Putamen (tissue), 1 donor: ENCODE measurements around the gene RAD54L.
"Not testable (repeated sequence)": the region's sequence is repeated elsewhere in the genome, so short reads cannot be mapped to it uniquely, and the experiment has no call there.

Source experiments
- DNase-seq: peaks from one replicate; pipeline ENCODE4 v3.0.0-alpha.2; 2016; ENCODE audit warnings: low spot score

Gene RAD54L

DNA sequence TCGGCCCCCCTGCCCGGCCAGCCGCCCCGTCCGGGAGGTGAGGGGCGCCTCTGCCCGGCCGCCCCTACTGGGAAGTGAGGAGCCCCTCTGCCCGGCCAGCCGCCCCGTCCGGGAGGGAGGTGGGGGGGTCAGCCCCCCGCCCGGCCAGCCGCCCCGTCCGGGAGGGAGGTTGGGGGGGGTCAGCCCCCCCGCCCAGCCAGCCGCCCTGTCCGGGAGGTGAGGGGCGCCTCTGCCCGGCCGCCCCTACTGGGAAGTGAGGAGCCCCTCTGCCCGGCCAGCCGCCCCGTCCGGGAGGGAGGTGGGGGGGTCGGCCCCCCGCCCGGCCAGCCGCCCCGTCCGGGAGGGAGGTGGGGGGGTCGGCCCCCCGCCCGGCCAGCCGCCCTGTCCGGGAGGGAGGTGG is 5.8 kb upstream of the RAD54L start:
- not testable (repeated sequence) for DNase-seq

DNA sequence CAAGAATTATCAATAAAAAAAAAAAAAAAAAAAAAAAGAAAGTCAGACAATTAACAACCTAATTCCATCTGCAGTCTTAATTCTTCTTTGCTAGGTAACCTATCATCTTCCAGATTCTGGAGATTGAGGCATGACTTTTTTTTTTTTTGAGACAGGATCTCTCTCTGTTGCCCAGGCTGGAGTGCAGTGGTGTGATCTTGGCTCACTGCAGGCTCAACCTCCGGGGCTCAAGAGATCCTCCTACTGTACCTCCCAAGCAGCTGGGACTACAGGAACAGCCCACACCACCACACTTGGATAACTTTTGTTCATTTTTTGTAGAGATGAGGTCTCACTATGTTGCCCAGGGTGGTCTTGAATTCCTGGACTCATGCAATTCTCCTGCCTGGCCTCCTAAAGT is 4.6 kb upstream of the RAD54L start:
- DNase-seq, result no peak

DNA sequence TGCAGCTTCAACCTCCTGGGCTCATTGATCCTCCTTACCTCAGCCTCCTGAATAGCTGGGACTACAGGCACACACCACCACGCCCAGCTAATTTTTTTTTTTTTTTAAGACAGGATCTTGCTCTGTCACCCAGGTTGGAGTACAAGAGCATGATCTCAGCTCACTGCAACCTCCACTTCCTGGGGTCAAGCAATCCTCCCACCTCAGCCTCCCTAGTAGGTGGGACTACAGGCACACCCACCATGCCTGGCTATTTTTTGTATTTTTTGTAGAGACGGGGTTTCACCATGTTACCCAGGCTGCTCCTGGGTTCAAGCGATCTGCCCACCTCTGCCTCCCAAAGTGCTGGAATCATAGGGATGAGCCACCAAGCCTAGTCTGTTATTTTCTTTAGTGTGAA is 3.7 kb upstream of the RAD54L start:
- DNase-seq, result not testable (repeated sequence)

DNA sequence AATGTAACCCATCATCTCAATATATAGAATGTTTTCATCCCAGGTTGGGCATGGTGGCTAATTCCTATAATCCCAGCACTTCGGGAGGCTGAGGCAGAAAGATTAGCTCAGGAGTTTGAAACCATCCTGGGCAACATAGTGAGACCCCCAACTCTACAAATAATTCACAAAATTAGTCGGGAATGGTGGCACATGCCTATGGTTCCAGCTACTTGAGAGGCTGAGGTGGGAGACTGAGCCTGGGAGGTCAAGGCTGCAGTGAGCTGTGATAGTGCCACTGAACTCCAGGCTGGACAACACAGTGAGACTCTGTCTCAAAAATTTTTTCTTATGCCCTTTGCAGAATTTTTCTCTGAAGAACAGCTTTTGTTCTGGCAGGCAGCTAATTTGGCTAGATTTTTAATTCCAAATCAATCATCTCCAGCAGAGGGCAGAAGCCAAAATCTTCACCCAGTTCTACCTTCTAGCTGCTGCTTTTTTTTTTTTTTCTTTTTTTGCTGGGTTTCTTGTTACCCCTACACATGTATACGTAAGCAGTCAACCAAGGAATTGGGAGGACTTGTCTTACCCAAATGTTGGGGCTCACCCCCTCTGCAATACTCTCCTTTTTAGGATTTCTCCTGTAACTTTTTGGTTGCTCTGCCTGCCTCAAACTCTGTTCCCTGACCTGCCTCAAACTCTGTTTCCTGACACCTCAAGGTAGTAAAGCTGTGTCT is 2.7 kb upstream of the RAD54L start:
- no peak for DNase-seq

DNA sequence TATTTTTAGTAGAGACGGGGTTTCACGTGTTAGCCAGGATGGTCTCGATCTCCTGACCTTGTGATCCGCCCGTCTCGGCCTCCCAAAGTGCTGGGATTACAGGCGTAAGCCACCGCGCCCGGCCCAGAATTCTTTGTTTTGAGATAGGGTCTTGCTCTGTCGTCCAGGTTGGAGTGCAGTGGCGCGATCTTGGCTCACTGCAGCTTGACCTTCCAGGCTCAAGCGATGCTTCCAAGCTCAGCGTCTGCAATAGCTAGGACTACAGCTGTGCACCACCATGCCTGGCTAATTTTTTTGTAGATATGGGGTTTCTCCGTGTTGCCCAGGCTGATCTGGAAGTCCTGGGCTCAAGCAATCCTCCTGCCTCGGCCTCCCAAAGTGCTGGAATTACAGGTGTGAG is 1.4 kb upstream of the RAD54L start:
- not testable (repeated sequence) for DNase-seq

DNA sequence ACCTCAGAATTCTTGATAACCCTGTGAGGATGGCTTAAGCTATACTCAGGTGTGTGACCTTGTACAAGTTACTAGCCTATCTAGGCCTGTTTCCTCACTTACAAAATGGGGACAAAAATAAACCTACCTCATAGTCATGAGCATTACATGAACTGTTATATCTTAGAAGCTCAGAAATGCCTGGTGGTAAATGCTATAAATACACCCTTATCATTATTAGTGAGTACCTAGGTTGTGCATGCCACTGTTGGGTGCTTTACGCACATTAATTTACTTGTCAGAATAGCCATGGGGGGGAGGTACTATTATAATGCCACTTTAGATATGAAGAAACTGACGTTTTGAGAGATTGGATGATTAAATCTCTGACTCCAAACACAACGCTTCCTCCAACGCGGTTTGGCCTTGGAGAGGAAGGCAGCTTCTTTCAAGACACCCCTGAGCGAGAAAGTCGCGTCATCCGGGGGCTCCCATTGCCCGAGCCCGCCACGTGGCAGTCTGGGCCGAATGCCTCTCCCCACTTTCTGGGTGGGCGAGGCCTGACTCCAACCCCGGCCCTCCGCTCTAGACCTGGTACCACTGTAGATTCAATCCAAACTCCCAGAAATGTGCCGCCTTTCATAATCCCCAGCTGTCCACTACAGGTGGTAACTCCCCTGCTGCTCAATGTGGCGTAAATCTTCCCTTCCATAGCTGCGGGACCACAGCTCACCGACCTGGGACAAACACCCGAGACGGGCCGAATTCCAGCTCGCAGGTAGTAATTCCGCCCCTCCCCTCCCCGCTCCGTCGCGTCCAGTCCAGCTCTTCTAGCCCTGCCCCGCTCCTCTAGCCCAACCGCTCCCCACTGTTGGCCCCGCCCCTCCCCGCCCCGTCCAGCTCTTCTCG is 771 bp upstream of the RAD54L start:
- no peak for DNase-seq

DNA sequence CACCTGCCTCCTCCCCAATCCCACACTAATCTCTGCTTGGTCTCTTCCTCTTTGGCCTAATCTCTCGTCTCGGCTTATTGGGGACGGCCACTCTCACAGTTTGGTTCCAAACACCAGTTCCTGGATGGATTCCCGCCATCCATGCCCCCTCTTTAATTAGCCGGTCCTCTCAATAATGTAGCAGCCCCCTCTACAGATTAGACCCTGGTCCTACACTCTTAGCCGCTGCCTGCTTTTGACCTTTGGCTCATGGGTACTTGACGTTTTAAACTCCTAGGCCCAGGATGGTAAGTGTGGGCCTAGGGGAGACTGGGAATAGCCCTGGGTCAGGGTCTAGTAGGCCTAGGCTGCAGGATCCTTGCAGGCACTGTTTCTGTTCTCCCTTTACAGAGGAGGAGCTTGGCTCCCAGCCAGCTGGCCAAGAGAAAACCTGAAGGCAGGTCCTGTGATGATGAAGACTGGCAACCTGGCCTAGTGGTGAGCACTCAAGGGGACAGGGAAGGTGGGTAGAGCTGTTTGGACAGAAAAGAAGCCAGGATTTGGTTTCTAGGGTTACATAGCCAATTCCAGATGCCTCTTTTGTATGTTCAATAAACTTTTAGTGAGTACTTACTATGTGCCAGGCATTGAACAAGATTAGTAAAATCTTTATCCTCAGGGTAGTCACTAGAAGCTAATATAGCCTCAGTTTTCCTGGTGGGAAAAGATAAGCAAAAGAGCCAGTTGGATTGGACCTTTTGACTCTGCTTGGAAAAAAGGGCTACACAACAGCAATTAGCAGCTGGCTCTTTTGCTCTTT is 758 bp downstream of the RAD54L start:
- DNase-seq, result no peak

DNA sequence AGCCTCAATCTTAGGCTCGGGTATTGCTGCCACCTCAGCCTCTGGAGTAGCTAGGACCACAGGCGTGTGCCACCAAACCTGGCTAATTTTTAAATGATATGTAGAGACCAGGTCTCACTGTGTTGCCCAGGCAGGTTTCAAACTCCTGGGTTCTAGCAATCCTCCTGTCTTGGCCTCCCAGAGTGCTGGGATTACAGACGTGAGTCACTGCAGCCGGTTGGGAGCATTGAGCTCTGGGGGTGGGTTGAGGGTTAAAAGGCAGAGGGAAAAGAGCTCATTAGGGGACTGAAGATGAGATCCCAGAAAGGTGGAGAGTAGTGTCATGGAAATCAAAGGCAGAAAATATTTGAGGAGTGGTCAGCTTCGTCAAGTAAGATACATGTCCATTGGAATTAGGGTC is 7.1 kb downstream of the RAD54L start:
- DNase-seq, result no peak

DNA sequence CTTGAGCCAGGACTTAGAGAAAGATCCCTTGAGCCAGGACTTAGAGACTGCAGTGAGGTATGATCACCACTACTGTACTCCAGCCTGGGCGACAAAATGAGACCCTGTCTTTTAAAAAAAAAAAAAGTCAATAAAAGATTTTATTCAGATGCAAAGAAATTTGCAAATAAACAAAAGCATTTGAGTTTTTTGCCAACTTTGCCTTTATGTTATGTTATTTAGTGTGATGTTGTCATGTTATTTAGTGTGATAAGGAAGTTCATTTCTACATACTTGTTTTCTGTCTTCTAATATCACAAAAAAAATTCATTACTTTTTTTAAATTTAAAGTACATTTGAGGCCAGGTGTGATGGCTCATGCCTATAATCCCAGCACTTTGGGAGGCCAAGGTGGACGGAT is 9.0 kb downstream of the RAD54L start:
- DNase-seq, result no peak

DNA sequence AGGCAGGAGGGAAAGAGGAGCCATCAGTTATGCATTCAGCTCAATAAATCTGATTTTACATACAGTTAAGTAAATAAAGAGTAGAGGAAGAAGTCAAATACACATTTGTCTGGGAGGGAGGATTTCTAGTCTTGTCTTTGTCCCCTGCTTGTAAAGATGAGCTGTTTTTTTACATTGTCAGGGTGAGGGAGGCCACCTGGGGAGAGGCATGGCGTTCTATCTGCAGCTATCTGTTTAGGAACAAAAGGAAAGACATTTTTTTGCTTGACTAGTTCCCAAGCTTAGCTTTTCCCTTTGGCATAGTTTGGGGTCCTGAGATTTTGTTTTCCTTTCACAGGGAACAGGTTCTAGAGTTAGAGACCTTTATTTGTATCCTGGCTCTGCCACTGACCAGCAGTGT is 14.9 kb downstream of the RAD54L start:
- DNase-seq, result no peak

DNA sequence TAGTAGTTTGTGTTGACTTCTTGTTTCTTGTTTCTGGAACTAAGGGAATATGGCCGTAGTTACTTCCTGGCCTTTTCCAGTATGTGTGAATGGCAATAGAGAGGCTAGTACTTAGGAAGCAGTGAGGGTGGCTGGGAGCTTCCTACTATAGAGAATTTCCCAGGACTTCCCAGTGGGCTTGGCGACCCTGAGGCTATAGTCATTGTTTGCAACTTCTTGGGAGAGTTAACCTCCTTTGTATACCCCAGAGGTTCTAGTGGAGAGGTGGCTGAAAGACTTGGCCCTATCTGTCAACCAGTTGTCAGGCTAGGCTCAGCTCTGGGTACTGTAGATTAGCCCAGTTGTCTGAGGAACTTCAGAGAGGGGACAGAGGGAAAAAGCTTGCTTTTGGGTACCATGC is 15.6 kb downstream of the RAD54L start:
- no peak for DNase-seq

DNA sequence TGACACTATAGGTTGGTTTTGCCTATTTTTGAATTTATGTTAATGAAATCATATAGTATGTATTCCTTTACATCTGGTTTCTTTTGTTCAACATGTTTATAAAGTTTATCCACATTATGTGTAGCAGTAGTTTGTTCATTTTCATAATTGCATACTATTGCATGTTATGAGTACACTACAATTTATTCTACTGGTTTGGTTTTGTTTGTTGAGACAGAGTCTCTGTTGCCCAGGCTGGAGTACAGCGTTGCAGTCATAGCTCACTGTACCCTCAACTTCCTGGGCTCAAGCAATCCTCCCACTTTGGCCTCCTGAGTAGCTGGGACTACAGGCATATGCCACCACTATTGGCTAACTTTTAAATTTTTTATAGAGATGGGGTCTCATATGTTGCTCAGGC is 21.0 kb downstream of the RAD54L start:
- DNase-seq, result no peak

DNA sequence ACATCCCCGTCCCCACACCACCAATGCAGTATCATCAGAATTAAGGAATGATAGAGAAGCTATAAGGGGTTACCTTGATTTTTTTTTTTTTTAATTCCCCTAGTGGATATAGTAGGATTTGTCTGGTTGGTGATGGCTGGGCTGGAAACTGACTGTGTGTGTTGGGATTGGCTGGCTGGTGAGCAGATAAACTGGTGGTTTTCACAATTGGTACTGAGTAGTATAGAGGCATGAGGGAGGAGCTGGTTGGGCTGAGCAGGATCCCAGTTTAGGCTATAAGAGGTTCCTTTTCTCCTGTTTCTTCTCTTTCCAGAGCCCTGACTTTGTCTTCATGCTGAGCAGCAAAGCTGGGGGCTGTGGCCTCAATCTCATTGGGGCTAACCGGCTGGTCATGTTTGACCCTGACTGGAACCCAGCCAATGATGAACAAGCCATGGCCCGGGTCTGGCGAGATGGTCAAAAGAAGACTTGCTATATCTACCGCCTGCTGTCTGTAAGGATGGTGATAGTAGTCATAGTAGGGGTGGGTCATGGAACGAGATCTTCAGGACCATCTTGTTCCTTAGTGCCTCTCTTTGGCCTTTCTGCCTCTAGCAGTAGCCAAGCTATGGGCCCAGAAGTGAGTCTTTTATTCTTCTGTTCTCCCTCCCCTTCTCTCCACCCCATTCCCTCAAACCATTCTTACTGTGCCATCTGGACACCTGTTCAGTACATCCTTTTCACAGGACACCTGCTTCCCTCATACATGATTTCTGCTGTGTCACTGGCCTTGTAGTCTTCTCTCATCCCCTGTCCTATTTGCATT is 26.9 kb downstream of the RAD54L start:
- DNase-seq, result no peak

DNA sequence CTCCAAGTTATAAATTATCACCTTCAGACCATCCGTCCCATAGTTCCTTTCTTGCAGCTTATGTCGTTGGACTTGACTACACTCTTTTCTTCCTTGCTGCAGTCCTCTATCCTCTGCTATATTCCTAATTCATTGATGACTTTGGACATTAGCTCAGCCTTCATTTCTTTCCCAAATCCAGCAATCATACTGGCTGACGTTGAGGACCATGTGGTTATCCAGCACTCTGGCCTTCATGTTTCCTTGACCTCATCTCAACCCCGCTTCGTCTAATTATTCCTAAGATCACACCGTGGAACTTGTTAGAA is 27.4 kb downstream of the RAD54L start:
- DNase-seq, result no peak

DNA sequence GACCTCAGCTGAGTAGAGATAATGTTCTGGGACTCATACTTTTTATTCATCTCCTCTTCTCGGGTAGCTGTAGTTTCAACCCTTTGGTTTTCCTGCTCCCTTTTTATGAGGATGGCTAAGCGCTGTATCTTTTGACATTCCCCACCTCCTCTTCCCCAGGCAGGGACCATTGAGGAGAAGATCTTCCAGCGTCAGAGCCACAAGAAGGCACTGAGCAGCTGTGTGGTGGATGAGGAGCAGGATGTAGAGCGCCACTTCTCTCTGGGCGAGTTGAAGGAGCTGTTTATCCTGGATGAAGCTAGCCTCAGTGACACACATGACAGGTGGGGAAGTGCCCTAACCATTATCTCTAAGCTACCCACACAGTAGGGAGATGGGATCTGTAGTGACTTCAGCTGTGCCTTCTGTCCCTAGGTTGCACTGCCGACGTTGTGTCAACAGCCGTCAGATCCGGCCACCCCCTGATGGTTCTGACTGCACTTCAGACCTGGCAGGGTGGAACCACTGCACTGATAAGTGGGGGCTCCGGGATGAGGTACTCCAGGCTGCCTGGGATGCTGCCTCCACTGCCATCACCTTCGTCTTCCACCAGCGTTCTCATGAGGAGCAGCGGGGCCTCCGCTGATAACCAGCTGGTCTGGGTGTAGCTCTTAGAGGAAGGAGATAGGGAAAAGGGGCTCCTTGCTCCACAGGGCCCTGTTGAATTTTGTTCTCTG is 30.3 kb downstream of the RAD54L start:
- DNase-seq, result no peak

DNA sequence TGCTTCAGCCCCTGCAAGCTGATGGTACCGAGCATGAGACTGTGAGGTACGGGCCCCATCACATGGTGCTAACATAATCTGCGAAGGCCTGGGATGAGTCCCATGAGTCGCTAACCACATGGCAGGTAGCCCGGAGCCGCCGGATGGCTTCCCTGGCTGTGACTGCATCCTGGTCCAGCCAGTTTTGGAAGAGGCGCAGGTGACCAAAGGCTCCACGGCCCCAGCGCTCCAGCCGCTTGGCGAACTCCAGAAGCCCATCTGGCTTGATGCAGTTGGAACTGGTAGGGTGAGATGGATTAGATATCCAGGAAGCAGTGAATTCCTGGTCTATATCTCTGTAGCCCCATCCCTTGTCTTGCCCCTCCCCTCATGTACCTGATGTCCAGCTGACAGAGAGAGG is 31.2 kb downstream of the RAD54L start:
- DNase-seq, result no peak

DNA sequence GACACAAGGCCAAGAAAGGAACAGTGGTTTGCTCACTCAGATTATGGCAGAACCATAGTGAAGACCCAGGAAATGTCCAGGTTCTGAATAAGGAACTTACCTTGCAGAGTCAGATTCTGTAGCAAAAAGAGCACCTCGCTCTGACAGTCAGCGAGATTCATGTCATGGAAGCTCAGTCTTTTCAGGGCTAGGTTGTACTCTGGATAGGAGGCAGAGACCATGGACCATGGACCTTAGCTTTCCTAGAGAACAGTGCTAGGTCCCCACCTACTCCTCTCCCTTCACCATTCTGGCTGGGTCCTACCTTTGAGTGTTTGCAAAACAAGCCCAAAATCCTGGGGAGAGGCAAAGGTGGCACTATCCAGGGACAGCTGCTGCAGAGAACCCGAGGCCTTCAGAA is 32.5 kb downstream of the RAD54L start:
- no peak for DNase-seq

DNA sequence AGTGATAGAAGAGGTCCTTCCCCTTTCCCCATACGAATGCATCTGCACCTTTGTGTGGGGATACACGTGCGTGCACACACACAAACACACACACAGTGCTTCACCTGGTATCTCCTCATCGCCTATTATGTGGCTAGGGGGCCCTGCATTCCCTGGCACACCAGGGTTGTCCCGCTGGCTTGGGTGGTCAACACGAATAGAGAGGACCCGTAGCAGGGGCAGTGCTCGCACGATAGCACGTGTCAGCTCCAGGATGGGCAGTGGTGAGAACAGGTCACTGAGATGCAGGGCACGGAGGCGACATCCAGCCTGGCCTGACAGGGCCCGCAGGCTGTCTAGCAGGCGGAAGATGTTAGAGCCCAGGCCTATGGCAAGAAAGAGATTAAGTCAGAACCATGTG is 33.5 kb downstream of the RAD54L start:
- DNase-seq, result no peak

DNA sequence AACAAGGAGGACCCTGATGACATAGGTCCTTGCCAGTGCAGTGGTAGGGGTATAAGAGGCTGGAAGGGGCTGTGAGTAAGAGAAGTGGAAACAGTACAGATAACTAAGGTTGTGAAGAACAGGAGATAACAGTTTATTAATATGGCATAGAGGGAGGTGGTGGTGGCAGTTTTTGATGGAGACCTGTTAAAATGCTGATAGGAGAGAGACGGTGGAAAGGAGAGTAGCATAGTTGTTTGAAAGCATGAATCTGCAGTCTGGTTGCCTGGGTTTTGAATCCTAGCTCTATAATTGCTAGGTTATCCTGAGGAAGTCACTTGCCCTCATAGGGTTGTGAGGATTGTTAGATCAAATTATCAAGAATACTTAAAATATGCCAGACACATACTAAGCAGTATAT is 36.5 kb downstream of the RAD54L start:
- DNase-seq, result no peak

DNA sequence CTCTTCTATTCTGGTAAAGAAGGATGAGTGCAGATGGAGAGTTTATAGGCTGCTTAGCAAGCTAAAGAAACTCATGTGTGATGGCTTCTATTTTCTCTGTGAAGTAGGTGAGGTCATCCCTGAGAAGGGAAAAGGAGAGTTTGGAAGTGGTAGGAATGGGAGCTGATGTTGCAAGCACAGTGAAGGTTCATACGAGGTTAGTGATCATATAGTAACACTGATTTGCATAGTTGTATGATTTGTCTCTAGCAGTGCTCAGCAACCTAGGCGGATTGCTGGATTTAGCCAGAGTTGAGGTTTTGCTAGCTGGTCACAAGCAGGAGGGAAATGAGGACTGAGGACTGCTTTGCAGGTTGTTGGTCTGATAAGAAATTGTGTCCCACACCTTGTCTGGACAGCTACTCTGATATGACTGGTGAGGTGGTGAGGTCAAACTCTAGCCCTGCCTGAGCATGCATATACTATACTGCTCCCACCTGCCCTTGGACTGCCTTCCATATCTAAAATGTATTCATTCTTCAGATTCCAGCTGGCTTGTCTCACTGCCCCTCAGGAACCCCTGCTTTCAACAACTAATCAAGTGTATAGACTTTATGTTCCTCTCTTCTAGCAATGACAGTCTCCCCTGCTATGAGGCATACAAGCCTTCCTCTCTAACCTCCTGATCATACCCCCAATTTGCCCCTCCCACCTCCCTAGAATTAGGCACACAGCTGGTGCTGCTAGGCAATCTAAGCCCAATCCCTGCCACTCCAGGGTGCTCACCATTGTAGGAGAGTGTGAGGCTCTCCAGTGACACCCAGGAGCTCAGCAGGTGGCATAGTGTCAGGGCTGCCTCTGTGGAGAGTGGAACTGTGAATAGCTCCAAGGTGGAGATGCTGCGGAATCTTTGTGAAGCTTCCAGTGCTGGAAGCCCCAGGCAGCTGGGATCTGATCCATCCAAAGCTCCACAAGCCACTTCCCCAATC is 37.3 kb downstream of the RAD54L start:
- no peak for DNase-seq
